PC-3 (cell line): ENCODE measurements around the gene ITGAL. TPM values are rescaled to one million over a fixed set of nuclear protein-coding genes. Genes with fewer than 3 reads are reported as not detected.
A peak's percentile ranks its signal among the peaks of the same experiment; 100 is the strongest.

Experiments used
- ATAC-seq: fragments of 200-7000 bp; cut with Tn5 transposase; 2 replicates; pipeline ENCODE4 v1.9.1; 2020; ENCODE audit warnings: mild to moderate bottlenecking, moderate library complexity
- BruUV-seq: library from RNA; stranded (reverse); fragments of 400-500 nt; replicated peaks from 2 replicates; lab custom pipeline; 2021; lab: Mats Ljungman, UMichigan
- CTCF ChIA-PET: fragments of 300-600 bp; sonication (Branson Sonifier 250); formaldehyde crosslinking; loops from one replicate; lab custom pipeline; 2022; ENCODE audit warnings: antibody characterized with exemption; lab: Charles Lee
- POLR2A ChIA-PET: fragments of 300-600 bp; sonication (Branson Sonifier 250); formaldehyde crosslinking; loops from one replicate; lab custom pipeline; 2022; ENCODE audit warnings: antibody characterized with exemption; ENCODE audit not compliant: unreplicated experiment; lab: Charles Lee
- DNase-seq: peaks from one replicate; pipeline ENCODE4 v3.0.0-alpha.2; 2015
- H2AFZ ChIP-seq: fragments of 300-600 bp; sonication (generic); 2 replicates; pipeline ENCODE4 v1.6.0; 2016; ENCODE audit warnings: antibody characterized with exemption, low read length
- H3F3A ChIP-seq: fragments of 300-600 bp; sonication (generic); one replicate; pipeline ENCODE4 v1.6.0; 2017; ENCODE audit warnings: antibody characterized with exemption, low read length, control low read depth, mild to moderate bottlenecking; ENCODE audit not compliant: unreplicated experiment
- H3K27ac ChIP-seq: fragments of 300-600 bp; sonication (generic); 2 replicates; pipeline ENCODE4 v1.5.1; 2016; ENCODE audit warnings: mild to moderate bottlenecking, low read length
- H3K27me3 ChIP-seq: fragments of 300-600 bp; sonication (generic); 2 replicates; pipeline ENCODE4 v1.6.1; 2016; ENCODE audit warnings: low read length, mixed read lengths
- H3K36me3 ChIP-seq: fragments of 300-600 bp; sonication (generic); 2 replicates; pipeline ENCODE4 v1.6.1; 2016; ENCODE audit warnings: low read depth, mixed run types, low read length, mixed read lengths
- H3K4me1 ChIP-seq: fragments of 300-600 bp; sonication (generic); 2 replicates; pipeline ENCODE4 v1.5.1; 2016; ENCODE audit warnings: low read length; ENCODE audit not compliant: insufficient read depth
- H3K4me2 ChIP-seq: fragments of 300-600 bp; sonication (generic); 2 replicates; pipeline ENCODE4 v1.6.0; 2016; ENCODE audit warnings: low read length
- H3K4me3 ChIP-seq: fragments of 300-600 bp; sonication (generic); 2 replicates; pipeline ENCODE4 v1.5.1; 2016; ENCODE audit warnings: mild to moderate bottlenecking, low read length, mixed read lengths
- H3K79me2 ChIP-seq: fragments of 300-600 bp; sonication (generic); 2 replicates; pipeline ENCODE4 v1.6.1; 2017; ENCODE audit warnings: low read length, mixed read lengths
- H3K9ac ChIP-seq: fragments of 300-600 bp; sonication (generic); 2 replicates; pipeline ENCODE4 v1.6.0; 2016; ENCODE audit warnings: mild to moderate bottlenecking, low read length
- H3K9me2 ChIP-seq: fragments of 300-600 bp; sonication (generic); replicated peaks from 2 replicates; pipeline ENCODE4 v1.6.1; 2016; ENCODE audit warnings: mixed run types, low read length, mixed read lengths
- H3K9me3 ChIP-seq: fragments of 300-600 bp; sonication (generic); 2 replicates; pipeline ENCODE4 v1.6.1; 2016; ENCODE audit warnings: low read length, mixed read lengths
- H4K20me1 ChIP-seq: fragments of 300-600 bp; sonication (generic); 2 replicates; pipeline ENCODE4 v1.6.1; 2016; ENCODE audit warnings: low read length, mixed read lengths
- CTCF ChIP-seq: fragments of 300-600 bp; sonication (generic); conservative IDR thresholded peaks from 2 replicates; pipeline ENCODE4 v1.5.1; 2017; ENCODE audit warnings: antibody characterized with exemption, low read depth, mild to moderate bottlenecking, low read length
- EZH2 ChIP-seq: fragments of 300-600 bp; sonication (generic); IDR thresholded peaks from one replicate; pipeline ENCODE4 v1.6.1; 2017; ENCODE audit warnings: antibody characterized with exemption, mild to moderate bottlenecking, low read length; ENCODE audit not compliant: unreplicated experiment
- EZH2phosphoT487 ChIP-seq: fragments of 300-600 bp; sonication (generic); IDR thresholded peaks from 2 replicates; pipeline ENCODE4 v1.6.1; 2018; ENCODE audit warnings: mild to moderate bottlenecking, antibody characterized with exemption, low read length, borderline replicate concordance
- intact Hi-C: fragments of 100-400 bp; cut with micrococcal nuclease; formaldehyde crosslinking; loops from 2 replicates; pipeline ENCODE4 v1.9.0; 2023
- total RNA-seq: library from RNA; depleted of rRNA; stranded (reverse); fragments of >200 nt; gene quantifications from 2 replicates; pipeline ENCODE4 v1.2.3, GENCODE V29; 2014

The ITGAL gene
- total RNA-seq, 1 experiment from 2014 or later: not detected

GRCh38 chr16:30565526-30565925, 93.0 kb downstream of the ITGAL start:
- Histone ChIP-seq H4K20me1 (no peaks in the 10 kb centered on the region), H3F3A (no peaks in the 10 kb centered on the region), H3K79me2 (no peaks in the 10 kb centered on the region), H3K9ac (no peak overlapping the region), H2AFZ (no peak overlapping the region), H3K9me3 (no peaks in the 10 kb centered on the region), H3K27me3 (no peaks in the 10 kb centered on the region), H3K4me3 (no peak overlapping the region), H3K9me2 (no peaks in the 10 kb centered on the region), H3K4me2 (no peak overlapping the region), H3K4me1 (peaks cover 29% of the 10 kb centered on the region), H3K27ac (no peak overlapping the region), H3K36me3 (no peaks in the 10 kb centered on the region)
- ATAC-seq (no peak), DNase-seq (no peak)
- no TSS peak for BruUV-seq
- intact Hi-C loops: no loop called here
- no peak for TF ChIP-seq CTCF
- TF ChIP-seq EZH2: no peak
- TF ChIP-seq EZH2phosphoT487: no peak
- POLR2A ChIA-PET: interaction anchor here (0.5 kb wide), 1 partner anchor 8 kb away, joined by 3 read pairs; no protein-coding TSS in a partner anchor
- CTCF ChIA-PET: no interaction called here

- Histone ChIP-seq H3K9me3 (no peaks in the 10 kb centered on the region), H3K79me2 (no peaks in the 10 kb centered on the region), H3K4me1 (peaks cover 32% of the 10 kb centered on the region), H3K4me3 (no peak overlapping the region), H3K9me2 (no peaks in the 10 kb centered on the region), H3K27me3 (no peaks in the 10 kb centered on the region), H3K9ac (no peak overlapping the region), H3K4me2 (no peak overlapping the region), H3K36me3 (no peaks in the 10 kb centered on the region), H3F3A (no peaks in the 10 kb centered on the region), H3K27ac (no peak overlapping the region), H4K20me1 (no peaks in the 10 kb centered on the region), H2AFZ (no peak overlapping the region)
- TF ChIP-seq CTCF: no peak
- TF ChIP-seq EZH2phosphoT487: no peak
- no peak for TF ChIP-seq EZH2
- no TSS peak for BruUV-seq
- ATAC-seq (no peak), DNase-seq (no peak)
- CTCF ChIA-PET: no interaction called here
- intact Hi-C loops: no loop called here
- POLR2A ChIA-PET: interaction anchor here (0.5 kb wide), 1 partner anchor 9 kb away, joined by 3 read pairs; no protein-coding TSS in a partner anchor
Observed at GRCh38 chr16:30565984-30566383, 93.4 kb downstream of the ITGAL start.

GRCh38 chr16:30566531-30566930, 94.0 kb downstream of the ITGAL start:
- peak overlapping the region; percentile 76 for H3K9ac ChIP-seq
- ChIA-PET POLR2A (no interaction called here), CTCF (no interaction called here)
- H3K4me1 ChIP-seq: peaks cover 34% of the 10 kb centered on the region
- no peak overlapping the region for H3K4me2 ChIP-seq
- no peaks in the 10 kb centered on the region for H3K9me3 ChIP-seq
- H2AFZ ChIP-seq: no peak overlapping the region
- intact Hi-C loops: no loop called here
- no TSS peak for BruUV-seq
- no peaks in the 10 kb centered on the region for H3K27me3 ChIP-seq
- H3F3A ChIP-seq: no peaks in the 10 kb centered on the region
- DNase-seq (no peak), ATAC-seq (no peak)
- no peaks in the 10 kb centered on the region for H3K36me3 ChIP-seq
- no peaks in the 10 kb centered on the region for H3K9me2 ChIP-seq
- H3K79me2 ChIP-seq: no peaks in the 10 kb centered on the region
- no peak for TF ChIP-seq EZH2
- no peak for TF ChIP-seq EZH2phosphoT487
- TF ChIP-seq CTCF: no peak
- H3K4me3 ChIP-seq: no peak overlapping the region
- H4K20me1 ChIP-seq: no peaks in the 10 kb centered on the region
- H3K27ac ChIP-seq: peak overlapping the region; percentile 96
